Measurements from ENCODE around the gene HMGB4.

The HMGB4 gene

DNA sequence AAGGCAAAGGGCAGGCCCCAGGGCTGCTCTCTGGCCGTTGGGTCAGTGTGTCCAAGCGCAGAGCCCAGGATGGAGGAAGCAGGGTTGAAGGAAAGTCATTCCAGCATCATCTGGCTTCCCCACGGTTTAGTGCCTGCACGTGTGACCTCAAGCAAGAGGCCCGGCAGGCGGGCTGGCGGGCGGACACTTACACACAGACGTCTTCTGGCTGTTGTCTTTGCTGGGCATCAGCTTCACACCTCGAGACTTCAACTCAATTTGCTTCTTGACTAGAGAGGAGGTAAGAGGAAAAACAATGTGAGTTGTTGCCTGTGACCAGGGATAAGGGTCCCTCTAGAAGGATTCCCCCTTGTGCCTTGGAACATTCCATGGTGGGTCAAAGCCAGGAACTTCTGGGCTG, 38.4 kb upstream of the HMGB4 start:
- no peak for ATAC-seq (replicated peaks; ENCODE audit: extremely low read depth, poor library complexity, severe bottlenecking)
- DNase-seq (ENCODE audit: low spot score in 2 of 2): no peak

DNA sequence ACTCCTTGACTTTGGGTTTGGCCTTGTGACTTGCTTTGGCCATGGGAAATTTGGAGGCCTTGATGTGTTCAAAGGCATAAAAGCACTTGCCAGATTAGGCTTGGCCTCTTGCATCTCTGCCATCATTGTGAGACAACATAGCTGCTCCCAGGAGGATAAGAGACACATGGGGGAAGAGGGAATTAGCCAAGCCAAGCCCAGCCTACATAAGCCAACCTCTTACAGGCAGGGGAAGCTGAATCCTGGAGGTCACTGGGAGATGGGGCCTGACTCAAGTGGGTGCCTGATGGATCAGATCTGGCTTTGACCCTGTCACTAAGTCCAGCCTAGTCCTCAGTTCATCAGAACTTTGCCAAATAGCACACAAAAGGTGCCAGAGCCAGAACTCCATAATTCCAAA, 37.6 kb upstream of the HMGB4 start:
- Mint-ChIP-seq H3K4me3 (no peak overlapping the region), H3K27ac (ENCODE audit: low read depth) (no peak overlapping the region), H3K9me3 (no peaks in the 10 kb centered on the region), H3K4me1 (no peaks in the 10 kb centered on the region), H3K27me3 (peaks cover 79% of the 10 kb centered on the region), H3K36me3 (ENCODE audit: insufficient read depth) (no peaks in the 10 kb centered on the region)
- DNase-seq (ENCODE audit: low spot score in 2 of 2) (no peak), ATAC-seq (replicated peaks; ENCODE audit: extremely low read depth, poor library complexity, severe bottlenecking) (no peak)

More for the DNA sequence above, 38.4 kb upstream of the HMGB4 start:
- Mint-ChIP-seq H3K36me3 (ENCODE audit: insufficient read depth) (no peaks in the 10 kb centered on the region), H3K27me3 (peaks cover 80% of the 10 kb centered on the region), H3K27ac (ENCODE audit: low read depth) (no peak overlapping the region), H3K9me3 (no peaks in the 10 kb centered on the region), H3K4me3 (no peak overlapping the region), H3K4me1 (no peaks in the 10 kb centered on the region)

DNA sequence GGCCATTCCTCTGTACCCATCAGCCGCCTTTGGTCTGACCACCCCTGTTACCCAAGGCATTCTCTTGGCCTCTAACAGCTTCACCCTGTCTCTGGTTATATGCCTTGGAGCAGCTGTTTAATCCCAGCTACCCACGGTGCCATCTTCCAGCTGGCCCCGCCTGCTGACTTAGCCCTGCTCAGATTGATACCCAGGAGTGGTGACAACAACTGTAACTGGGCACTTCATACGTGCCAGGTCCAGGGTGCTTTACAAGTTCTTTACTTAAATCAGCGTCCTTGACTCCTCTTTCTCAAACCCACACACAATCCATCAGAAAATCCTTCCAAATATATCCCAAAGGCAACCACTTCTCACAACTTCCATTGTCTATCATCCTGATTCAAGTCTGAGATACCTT, 37.2 kb upstream of the HMGB4 start:
- ATAC-seq (replicated peaks; ENCODE audit: extremely low read depth, poor library complexity, severe bottlenecking): no peak
- DNase-seq (ENCODE audit: low spot score in 2 of 2): no peak
- Mint-ChIP-seq H3K27ac (ENCODE audit: low read depth) (no peak overlapping the region), H3K27me3 (peaks cover 75% of the 10 kb centered on the region), H3K4me1 (no peaks in the 10 kb centered on the region), H3K36me3 (ENCODE audit: insufficient read depth) (no peaks in the 10 kb centered on the region), H3K4me3 (no peak overlapping the region), H3K9me3 (no peaks in the 10 kb centered on the region)

DNA sequence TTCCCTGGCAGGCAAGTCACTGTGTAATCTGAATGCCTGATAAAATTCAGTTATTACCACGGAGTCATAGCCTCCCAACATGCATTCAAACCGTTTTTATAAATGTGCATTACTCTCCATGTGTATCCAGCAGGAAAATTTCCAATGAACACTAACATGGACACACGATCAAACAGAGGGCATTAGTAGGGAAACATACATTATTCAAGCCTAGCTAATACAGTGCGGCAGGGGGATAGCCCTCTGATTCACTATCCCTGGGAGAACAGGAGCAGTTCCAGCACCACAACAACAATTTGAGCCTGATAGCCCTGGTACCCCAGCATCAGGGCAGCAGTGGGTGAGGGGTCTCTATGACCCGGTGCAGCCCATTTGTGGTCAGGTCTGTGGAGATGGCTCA, 35.8 kb upstream of the HMGB4 start:
- no peak overlapping the region for H3K27ac Mint-ChIP-seq (ENCODE audit: low read depth)
- H3K36me3 Mint-ChIP-seq (ENCODE audit: insufficient read depth): no peaks in the 10 kb centered on the region
- H3K9me3 Mint-ChIP-seq: no peaks in the 10 kb centered on the region
- ATAC-seq (replicated peaks; ENCODE audit: extremely low read depth, poor library complexity, severe bottlenecking): no peak
- no peak overlapping the region for H3K4me3 Mint-ChIP-seq
- H3K27me3 Mint-ChIP-seq: peaks cover 61% of the 10 kb centered on the region
- no peak for DNase-seq (ENCODE audit: low spot score in 2 of 2)
- H3K4me1 Mint-ChIP-seq: no peaks in the 10 kb centered on the region

DNA sequence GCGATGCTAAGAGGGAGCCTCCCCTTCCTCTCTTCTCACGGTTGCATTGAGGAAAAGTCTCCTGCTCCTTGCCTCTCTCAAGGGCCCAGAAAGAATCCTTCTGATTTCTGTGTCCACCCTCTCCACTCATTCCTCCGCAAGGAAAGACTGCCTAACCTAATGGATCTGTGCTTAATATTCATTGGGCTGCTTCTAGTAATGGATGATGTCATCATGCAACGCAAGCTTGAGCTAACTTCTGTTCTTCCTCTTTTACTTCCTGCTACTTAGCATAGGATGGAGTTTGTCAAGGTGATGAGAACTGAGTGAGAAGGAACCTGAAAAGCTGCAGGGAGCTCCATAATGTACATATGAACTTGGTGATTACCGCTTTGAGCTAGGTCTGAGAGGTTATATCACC, 35.2 kb upstream of the HMGB4 start:
- Mint-ChIP-seq H3K4me1 (no peaks in the 10 kb centered on the region), H3K9me3 (no peaks in the 10 kb centered on the region), H3K27ac (ENCODE audit: low read depth) (no peak overlapping the region), H3K36me3 (ENCODE audit: insufficient read depth) (no peaks in the 10 kb centered on the region), H3K27me3 (peaks cover 57% of the 10 kb centered on the region), H3K4me3 (no peak overlapping the region)
- ATAC-seq (replicated peaks; ENCODE audit: extremely low read depth, poor library complexity, severe bottlenecking): no peak
- DNase-seq (ENCODE audit: low spot score in 2 of 2): no peak

DNA sequence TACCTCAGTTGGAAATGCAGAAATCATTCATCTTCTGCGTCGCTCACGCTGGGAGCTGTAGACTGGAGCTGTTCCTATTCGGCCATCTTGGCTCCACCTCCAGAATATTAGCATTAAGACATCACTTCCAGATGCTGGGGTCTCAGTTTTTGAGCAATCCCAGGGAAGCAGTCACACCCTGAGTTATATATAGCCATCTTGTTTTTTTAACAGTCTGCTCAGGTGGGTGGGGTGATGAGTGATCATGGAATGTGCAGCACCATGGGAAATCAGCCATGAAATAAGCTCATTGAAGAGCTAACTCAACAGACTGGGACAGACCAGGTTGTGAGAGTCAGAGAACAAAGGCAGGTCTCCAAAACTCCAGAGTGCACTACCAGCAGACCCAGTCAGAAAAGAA, 27.0 kb upstream of the HMGB4 start:
- Mint-ChIP-seq H3K4me3 (no peak overlapping the region), H3K27me3 (peaks cover 36% of the 10 kb centered on the region), H3K4me1 (no peaks in the 10 kb centered on the region), H3K27ac (ENCODE audit: low read depth) (no peak overlapping the region), H3K36me3 (ENCODE audit: insufficient read depth) (peaks cover under 1% of the 10 kb centered on the region), H3K9me3 (no peaks in the 10 kb centered on the region)
- DNase-seq (ENCODE audit: low spot score in 2 of 2) (no peak), ATAC-seq (replicated peaks; ENCODE audit: extremely low read depth, poor library complexity, severe bottlenecking) (no peak)

DNA sequence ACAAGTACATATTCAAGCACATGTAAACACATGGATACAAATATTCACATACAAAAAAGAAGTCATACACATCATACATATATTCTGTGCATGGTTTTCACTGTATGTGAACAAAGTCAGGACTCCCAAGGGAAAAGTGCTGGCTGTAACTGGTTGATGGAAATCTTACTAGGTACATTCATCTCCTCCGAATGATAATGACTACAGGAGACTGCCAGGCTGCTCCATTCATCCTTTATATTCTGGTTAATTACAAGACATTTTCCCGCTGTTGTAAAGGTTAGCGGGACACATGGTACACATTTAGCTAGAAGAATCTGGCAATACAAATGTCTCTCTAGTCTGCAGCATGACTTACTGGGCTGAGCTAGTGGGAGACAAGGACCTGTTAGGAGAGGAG, 26.2 kb upstream of the HMGB4 start:
- Mint-ChIP-seq H3K36me3 (ENCODE audit: insufficient read depth) (peaks cover 1% of the 10 kb centered on the region), H3K27me3 (peaks cover 36% of the 10 kb centered on the region), H3K9me3 (no peaks in the 10 kb centered on the region), H3K27ac (ENCODE audit: low read depth) (no peak overlapping the region), H3K4me3 (no peak overlapping the region), H3K4me1 (no peaks in the 10 kb centered on the region)
- DNase-seq (ENCODE audit: low spot score in 2 of 2): no peak
- ATAC-seq (replicated peaks; ENCODE audit: extremely low read depth, poor library complexity, severe bottlenecking): no peak

DNA sequence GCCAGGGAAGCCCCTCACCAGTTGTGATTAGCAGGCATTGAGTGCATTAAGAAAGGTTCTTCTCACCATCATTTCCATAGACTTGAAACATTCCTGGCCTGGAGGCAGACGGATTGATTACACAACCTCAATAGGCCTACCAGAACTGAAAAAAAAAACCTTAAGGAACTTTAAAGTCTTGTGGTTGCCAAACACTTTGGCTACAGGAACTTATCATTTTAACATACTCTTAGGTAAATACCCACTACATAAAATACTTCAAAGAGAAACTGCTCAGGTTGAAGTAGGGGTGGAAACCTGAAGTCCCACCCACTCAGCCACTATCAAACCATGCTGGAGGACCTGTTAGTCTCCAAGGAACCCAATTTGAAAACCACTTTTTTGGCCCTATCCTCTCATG, 22.4 kb upstream of the HMGB4 start:
- ATAC-seq (replicated peaks; ENCODE audit: extremely low read depth, poor library complexity, severe bottlenecking) (no peak), DNase-seq (ENCODE audit: low spot score in 2 of 2) (no peak)
- H3K4me3 Mint-ChIP-seq: no peak overlapping the region
- H3K36me3 Mint-ChIP-seq (ENCODE audit: insufficient read depth): peaks cover 1% of the 10 kb centered on the region
- no peaks in the 10 kb centered on the region for H3K9me3 Mint-ChIP-seq
- H3K4me1 Mint-ChIP-seq: no peaks in the 10 kb centered on the region
- H3K27me3 Mint-ChIP-seq: peaks cover 44% of the 10 kb centered on the region
- no peak overlapping the region for H3K27ac Mint-ChIP-seq (ENCODE audit: low read depth)

DNA sequence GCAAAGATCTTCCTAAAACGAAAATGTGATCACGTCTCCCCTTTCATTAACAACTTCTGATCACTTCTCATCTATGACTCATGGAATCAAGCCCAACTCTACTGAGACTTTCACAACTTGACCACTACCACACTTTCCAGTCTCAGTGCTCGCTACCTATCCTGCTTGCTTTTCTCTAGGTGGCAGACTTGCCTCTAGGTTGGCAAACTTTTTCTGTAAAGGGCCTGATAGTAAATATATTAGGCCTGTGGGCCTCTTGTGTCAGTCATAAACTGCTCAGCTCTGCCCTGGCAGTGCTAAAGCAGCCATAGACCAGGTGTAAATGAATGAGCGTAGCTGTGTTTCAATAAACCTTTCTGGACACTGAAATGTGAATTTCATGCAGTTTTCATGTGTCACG, 21.5 kb upstream of the HMGB4 start:
- ATAC-seq (replicated peaks; ENCODE audit: extremely low read depth, poor library complexity, severe bottlenecking) (no peak), DNase-seq (ENCODE audit: low spot score in 2 of 2) (no peak)
- Mint-ChIP-seq H3K4me3 (no peak overlapping the region), H3K27me3 (peaks cover 38% of the 10 kb centered on the region), H3K27ac (ENCODE audit: low read depth) (no peak overlapping the region), H3K9me3 (no peaks in the 10 kb centered on the region), H3K36me3 (ENCODE audit: insufficient read depth) (peaks cover 1% of the 10 kb centered on the region), H3K4me1 (no peaks in the 10 kb centered on the region)

DNA sequence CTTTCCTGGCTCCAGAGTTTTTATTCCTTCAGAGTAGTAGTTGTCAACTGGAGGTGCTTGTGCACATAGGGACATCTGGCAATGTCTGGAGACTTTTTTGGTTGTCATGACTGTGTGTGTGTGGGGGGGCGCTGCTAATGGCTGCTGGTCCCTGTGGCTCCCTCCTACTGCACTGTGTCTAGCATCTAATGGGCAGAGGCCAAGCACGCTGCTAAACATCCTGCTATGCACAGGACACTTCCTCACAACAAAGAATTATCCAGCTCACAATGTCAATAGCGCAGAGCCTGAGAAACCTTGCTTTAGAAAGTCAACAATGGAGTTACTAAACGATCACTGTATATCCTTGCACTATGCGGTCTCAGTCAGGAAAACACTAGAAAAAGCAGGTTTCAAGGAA, 19.7 kb upstream of the HMGB4 start:
- peaks cover 31% of the 10 kb centered on the region for H3K27me3 Mint-ChIP-seq
- H3K27ac Mint-ChIP-seq (ENCODE audit: low read depth): no peak overlapping the region
- ATAC-seq (replicated peaks; ENCODE audit: extremely low read depth, poor library complexity, severe bottlenecking): no peak

DNA sequence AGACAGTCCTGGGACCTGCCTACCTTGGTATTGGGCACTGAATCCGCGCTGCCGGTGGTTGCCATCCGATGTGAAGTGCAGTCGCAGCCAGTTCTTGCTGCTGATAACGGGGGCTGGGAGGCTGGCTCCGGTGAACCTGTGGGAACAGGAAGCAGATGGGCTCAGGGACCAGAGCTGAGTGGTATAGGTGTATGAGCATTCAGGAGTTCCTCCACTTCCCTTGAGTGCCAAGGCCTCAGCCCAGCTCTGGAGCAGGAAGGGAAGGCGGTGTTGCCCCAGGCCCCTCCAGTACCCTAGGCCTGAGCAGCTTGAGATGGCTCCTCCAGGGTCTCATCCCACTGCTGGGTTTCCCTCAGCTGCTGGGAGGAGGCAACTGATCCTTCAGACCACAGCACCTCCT, 17.0 kb upstream of the HMGB4 start:
- Mint-ChIP-seq H3K36me3 (ENCODE audit: insufficient read depth) (peaks cover under 1% of the 10 kb centered on the region), H3K4me1 (no peaks in the 10 kb centered on the region), H3K4me3 (no peak overlapping the region), H3K27me3 (peaks cover 36% of the 10 kb centered on the region), H3K27ac (ENCODE audit: low read depth) (no peak overlapping the region), H3K9me3 (no peaks in the 10 kb centered on the region)
- ATAC-seq (replicated peaks; ENCODE audit: extremely low read depth, poor library complexity, severe bottlenecking) (no peak), DNase-seq (ENCODE audit: low spot score in 2 of 2) (no peak)

More for the DNA sequence above, 19.7 kb upstream of the HMGB4 start:
- Mint-ChIP-seq H3K4me1 (no peaks in the 10 kb centered on the region), H3K36me3 (ENCODE audit: insufficient read depth) (peaks cover 1% of the 10 kb centered on the region), H3K9me3 (no peaks in the 10 kb centered on the region), H3K4me3 (no peak overlapping the region)
- DNase-seq (ENCODE audit: low spot score in 2 of 2): no peak

DNA sequence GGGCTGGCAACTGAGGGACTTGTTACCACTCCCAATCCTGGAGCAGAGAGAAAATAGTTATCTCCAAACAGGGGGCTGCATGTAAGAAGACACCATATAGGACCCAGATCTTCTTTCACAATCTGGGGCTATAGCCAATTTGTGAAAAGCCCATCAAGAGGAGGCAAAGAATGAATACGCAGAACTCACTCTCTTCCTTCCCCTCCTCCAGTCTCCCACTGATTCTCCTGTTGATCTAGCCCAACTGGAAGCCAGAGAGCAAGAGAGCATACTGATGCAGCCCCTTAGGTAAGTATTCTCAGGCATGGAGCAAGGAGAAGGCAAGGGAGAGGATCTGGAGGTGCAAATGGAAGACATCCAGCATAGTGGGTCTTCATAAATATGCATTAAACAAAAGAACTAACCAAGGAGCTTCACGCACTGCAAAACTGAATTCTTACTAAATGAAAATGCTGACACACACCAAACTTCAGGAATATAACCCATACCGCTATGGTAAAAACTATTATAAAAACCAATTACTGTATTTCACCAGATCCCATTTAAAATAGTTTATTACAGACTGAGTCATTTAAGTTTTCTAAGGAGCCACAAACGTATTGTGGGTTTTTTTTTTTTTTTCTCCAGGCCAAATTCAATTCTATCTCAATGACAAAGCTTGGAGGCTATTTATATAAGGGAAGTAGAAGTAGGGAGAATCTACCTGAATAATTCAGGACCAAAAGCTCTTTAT, 15.5 kb upstream of the HMGB4 start:
- H3K36me3 Mint-ChIP-seq (ENCODE audit: insufficient read depth): no peaks in the 10 kb centered on the region
- no peaks in the 10 kb centered on the region for H3K4me1 Mint-ChIP-seq
- no peak overlapping the region for H3K27ac Mint-ChIP-seq (ENCODE audit: low read depth)
- ATAC-seq (replicated peaks; ENCODE audit: extremely low read depth, poor library complexity, severe bottlenecking): no peak
- H3K27me3 Mint-ChIP-seq: peaks cover 46% of the 10 kb centered on the region
- H3K9me3 Mint-ChIP-seq: no peaks in the 10 kb centered on the region
- H3K4me3 Mint-ChIP-seq: no peak overlapping the region
- DNase-seq (ENCODE audit: low spot score in 2 of 2): no peak

DNA sequence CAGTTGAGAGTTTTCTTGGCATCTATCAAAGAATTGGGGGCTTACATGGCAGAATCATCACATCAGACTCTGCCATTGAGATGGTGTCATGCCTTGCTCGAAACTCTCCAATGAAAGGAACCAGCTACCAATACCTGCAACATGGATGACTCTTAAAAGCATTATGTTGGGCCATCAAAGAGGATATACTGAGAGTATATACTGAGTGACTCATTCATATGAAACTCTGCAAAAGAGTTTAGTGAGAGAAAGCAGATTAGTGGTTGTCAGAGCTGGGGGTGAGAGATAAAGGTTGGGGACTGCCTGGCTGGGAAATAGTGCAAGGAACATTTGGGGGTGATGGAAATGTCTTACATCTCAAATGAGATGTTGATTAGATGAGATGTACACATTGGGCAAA, 14.7 kb upstream of the HMGB4 start:
- no peak for ATAC-seq (replicated peaks; ENCODE audit: extremely low read depth, poor library complexity, severe bottlenecking)
- Mint-ChIP-seq H3K4me1 (no peaks in the 10 kb centered on the region), H3K36me3 (ENCODE audit: insufficient read depth) (no peaks in the 10 kb centered on the region), H3K27ac (ENCODE audit: low read depth) (no peak overlapping the region), H3K9me3 (no peaks in the 10 kb centered on the region), H3K4me3 (no peak overlapping the region), H3K27me3 (peaks cover 38% of the 10 kb centered on the region)
- no peak for DNase-seq (ENCODE audit: low spot score in 2 of 2)

All from central memory CD8-positive, alpha-beta T cell (primary cell).